ENCODE measurements around the gene LBP.
A peak's percentile ranks its signal among the peaks of the same experiment; 100 is the strongest.

Gene LBP

DNA sequence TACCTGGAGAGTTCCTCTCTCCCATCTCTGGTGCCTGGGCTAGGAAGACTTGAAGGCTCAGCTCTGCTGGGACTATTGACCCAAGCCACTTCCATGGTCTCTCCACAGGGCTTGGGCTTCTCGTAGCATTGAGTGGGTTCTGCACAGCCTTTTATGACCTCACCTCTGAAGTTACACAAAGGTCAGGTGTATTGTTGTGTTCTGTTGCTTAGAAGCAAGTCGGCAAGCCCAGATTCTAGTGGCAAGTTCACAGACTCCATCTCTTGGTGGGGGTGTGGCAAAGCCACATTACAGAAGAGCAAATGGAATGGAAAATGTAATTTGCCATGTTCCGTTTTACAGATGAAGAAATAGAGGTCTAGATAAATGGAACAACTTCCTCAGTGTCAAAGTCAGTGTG is 28.9 kb upstream of the LBP start:
- TF ChIP-seq CTCF (IDR thresholded peaks at IDR 0.05; ENCODE audit: borderline replicate concordance, insufficient read depth, low read depth, low read length), result no peak
- no peak overlapping the region for H3K4me3 ChIP-seq (ENCODE audit: low read depth, low read length)

DNA sequence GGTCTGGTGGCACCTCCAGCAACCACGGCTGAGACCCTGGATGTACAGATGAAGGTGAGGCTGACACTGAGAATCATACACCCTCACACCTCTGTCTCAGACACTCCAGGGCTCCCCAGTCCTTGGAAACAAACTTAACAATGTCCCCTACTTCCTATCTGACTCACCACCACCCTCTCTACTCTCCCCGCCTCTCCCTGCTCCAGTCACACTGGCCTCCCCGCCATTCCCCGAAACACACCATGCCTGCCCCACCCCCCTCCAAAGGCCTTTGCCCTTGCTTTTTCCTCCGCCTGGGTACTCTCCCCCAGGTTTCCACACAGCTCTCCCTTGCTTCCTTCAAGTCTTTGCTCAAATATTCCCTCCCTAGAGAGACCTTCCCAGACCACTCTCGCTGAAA is 26.1 kb upstream of the LBP start:
- H3K4me3 ChIP-seq (ENCODE audit: low read depth, low read length), result no peak overlapping the region
- TF ChIP-seq CTCF (IDR thresholded peaks at IDR 0.05; ENCODE audit: borderline replicate concordance, insufficient read depth, low read depth, low read length), result no peak

DNA sequence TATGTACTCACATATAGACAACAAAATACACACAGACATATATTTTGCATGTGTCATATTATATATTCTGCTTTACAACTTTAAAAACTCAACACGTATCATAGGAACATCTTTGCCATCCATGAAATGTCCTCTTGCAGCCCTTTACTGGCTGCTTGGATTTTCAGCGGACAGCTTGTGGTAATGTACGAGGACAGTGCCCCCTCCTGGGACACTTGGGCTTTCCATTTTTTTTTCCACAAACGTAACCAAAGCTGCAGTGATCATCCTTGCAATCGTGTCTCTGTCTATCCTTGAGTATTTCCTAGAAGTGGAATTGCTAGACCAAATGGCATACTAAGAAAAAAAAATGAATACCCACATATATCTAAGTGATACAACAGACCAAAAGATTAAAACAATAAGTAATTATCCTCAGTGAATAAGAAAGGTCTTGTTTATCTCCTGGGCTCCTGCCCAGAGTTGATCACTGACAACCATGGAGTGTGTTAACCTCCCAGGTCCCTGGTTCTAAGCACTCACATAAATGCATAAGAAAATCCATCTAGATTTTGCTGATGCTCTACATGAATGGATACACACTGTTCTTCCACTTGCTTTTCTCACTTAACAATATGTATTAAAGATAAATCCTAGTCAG is 24.2 kb upstream of the LBP start:
- TF ChIP-seq CTCF (IDR thresholded peaks at IDR 0.05; ENCODE audit: borderline replicate concordance, insufficient read depth, low read depth, low read length), result peak; percentile 40; the same call in 1 of the 2 replicates
- no peak overlapping the region for H3K4me3 ChIP-seq (ENCODE audit: low read depth, low read length)

DNA sequence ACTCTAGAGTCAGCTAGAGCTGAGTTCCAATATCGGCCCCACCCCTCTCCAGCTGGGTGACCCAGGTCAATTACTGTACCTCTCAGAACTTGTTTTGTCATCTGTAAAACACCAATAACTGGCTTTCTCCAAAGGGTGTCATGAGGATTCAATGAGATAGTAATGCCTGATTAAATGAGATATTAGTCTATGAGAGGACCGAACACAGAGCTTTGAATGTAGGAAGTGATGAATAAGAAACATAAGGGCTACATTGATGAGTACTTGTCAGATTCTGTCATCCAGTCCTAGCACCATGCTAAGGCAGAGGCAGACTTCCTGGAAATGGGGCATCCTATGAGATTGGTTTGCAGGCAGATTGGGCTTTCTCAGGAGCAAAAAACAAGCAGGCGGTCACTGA is 22.1 kb upstream of the LBP start:
- TF ChIP-seq CTCF (IDR thresholded peaks at IDR 0.05; ENCODE audit: borderline replicate concordance, insufficient read depth, low read depth, low read length), result no peak
- no peak overlapping the region for H3K4me3 ChIP-seq (ENCODE audit: low read depth, low read length)

DNA sequence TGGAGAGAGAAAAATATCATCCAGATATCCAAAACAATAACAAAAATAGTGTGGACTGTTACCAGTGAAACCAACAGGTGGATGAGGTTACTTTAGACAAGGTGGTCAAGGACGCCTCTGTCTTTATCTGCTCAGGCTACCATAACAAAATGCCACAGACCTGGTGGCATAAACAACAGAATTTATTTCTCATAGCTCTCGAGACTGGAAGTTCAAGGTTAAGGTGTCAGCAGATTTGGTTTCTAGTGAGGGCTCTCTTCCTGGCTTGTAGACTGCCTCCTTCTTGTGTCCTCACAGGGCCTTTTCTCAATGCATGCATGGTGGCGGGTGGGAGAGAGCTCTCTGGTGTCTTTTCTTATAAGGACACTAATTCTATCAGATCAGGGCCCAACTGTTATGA is 21.1 kb upstream of the LBP start:
- TF ChIP-seq CTCF (IDR thresholded peaks at IDR 0.05; ENCODE audit: borderline replicate concordance, insufficient read depth, low read depth, low read length), result no peak
- no peak overlapping the region for H3K4me3 ChIP-seq (ENCODE audit: low read depth, low read length)

DNA sequence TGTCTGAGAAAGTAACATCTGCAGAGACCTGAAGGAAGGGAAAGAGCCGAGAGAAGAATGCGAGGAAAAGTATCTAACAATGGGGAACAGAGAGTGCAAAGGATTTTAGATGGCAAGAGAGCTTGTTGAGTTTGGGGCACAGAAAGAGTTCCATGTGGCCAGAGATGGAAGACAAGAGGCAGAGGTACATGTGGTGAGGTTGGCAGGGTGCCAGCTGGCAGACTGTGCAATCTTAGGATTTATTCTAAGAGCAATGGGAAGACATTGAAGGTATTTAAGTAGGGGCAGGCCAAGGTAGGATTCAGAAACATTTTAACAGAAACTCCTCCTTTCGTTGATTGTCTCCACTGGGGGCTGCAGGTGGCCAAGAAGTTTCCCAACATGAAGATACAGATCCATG is 20.4 kb upstream of the LBP start:
- no peak for TF ChIP-seq CTCF (IDR thresholded peaks at IDR 0.05; ENCODE audit: borderline replicate concordance, insufficient read depth, low read depth, low read length)
- no peak overlapping the region for H3K4me3 ChIP-seq (ENCODE audit: low read depth, low read length)

DNA sequence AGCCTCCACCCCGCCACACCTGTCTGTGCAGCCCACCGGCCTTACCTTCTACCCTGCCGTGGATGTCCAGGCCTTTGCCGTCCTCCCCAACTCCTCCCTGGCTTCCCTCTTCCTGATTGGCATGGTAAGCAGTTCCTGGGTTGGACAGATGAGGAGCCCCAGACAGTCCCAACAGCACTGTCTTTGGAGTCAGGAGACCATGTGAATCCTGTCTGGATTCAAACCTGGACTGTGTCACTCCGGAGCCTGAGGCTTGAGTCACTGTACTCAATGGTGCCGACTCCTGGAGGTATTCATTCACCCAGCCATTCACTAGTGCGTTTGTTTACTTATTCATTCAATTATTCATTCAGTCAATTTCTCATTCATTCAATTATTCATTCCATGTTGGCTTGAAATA is 20.0 kb upstream of the LBP start:
- H3K4me3 ChIP-seq (ENCODE audit: low read depth, low read length), result no peak overlapping the region
- no peak for TF ChIP-seq CTCF (IDR thresholded peaks at IDR 0.05; ENCODE audit: borderline replicate concordance, insufficient read depth, low read depth, low read length)

Measured in GM12875 (cell line).